Stimulated activated naive CD4-positive, alpha-beta T cell treated with Interleukin-2 at 50 U/mL for 16 hours (primary cell): ENCODE measurements around the gene SLC22A23.

ENCODE experiments used
- DNase-seq: peaks from one replicate; lab custom pipeline; 2025; lab: John Stamatoyannopoulos, UW

The SLC22A23 gene

GRCh38 chr6:3240595-3240994 lies 216.3 kb downstream of the SLC22A23 start:
- DNase-seq = no peak

GRCh38 chr6:3239110-3239830 lies 217.6 kb downstream of the SLC22A23 start:
- DNase-seq = no peak

- no peak for DNase-seq
These were observed 218.8 kb downstream of the SLC22A23 start for GRCh38 chr6:3237761-3238662.

- DNase-seq = no peak
These were observed 220.8 kb downstream of the SLC22A23 start for GRCh38 chr6:3236005-3236404.

GRCh38 chr6:3235486-3235885 lies 221.4 kb downstream of the SLC22A23 start:
- no peak for DNase-seq

GRCh38 chr6:3233904-3234303 lies 222.9 kb downstream of the SLC22A23 start:
- no peak for DNase-seq

GRCh38 chr6:3233321-3233720 lies 223.5 kb downstream of the SLC22A23 start:
- DNase-seq = no peak

GRCh38 chr6:3232017-3232945 lies 224.6 kb downstream of the SLC22A23 start:
- no peak for DNase-seq

GRCh38 chr6:3231247-3232016 lies 225.4 kb downstream of the SLC22A23 start:
- DNase-seq = no peak

GRCh38 chr6:3230900-3231246 lies 226.0 kb downstream of the SLC22A23 start:
- no peak for DNase-seq

- no peak for DNase-seq
These were observed 226.5 kb downstream of the SLC22A23 start for GRCh38 chr6:3230256-3230882.

- no peak for DNase-seq
These were observed 227.2 kb downstream of the SLC22A23 start for GRCh38 chr6:3229566-3230178.

GRCh38 chr6:3228771-3229565 lies 227.9 kb downstream of the SLC22A23 start:
- DNase-seq = peak; percentile 26

GRCh38 chr6:3228046-3228671 lies 228.7 kb downstream of the SLC22A23 start:
- no peak for DNase-seq

- no peak for DNase-seq
These were observed 229.3 kb downstream of the SLC22A23 start, which contains the start of gene TUBB2B for GRCh38 chr6:3227363-3228045. Gene TUBB2B (minus strand): TSS chr6:3227653. CDS start chr6:3227543, 110 bp downstream.

GRCh38 chr6:3226481-3227362 lies 230.1 kb downstream of the SLC22A23 start:
- no peak for DNase-seq

GRCh38 chr6:3226042-3226441 lies 230.8 kb downstream of the SLC22A23 start:
- no peak for DNase-seq
